HepG2 (cell line): ENCODE results near the gene NBEAL2. TPM values are rescaled to one million over a fixed set of nuclear protein-coding genes. Genes with fewer than 3 reads are reported as not detected.

Experiments
- ATAC-seq: fragments of 200-7000 bp; cut with Tn5 transposase; 3 replicates; pipeline ENCODE4 v1.9.1; 2020; ENCODE audit warnings: mild to moderate bottlenecking, moderate library complexity
- BruUV-seq: library from RNA; stranded (reverse); fragments of 400-500 nt; replicated peaks from 2 replicates; lab custom pipeline; 2021; lab: Mats Ljungman, UMichigan
- CTCF ChIA-PET: fragments of 300-600 bp; formaldehyde crosslinking; extraction: SDS; loops from one replicate; lab custom pipeline; 2021; ENCODE audit warnings: low total read pairs, inconsistent platforms, low intra/inter-chr PET ratio; lab: Yijun Ruan, JAX
- POLR2A ChIA-PET: fragments of 350-600 bp; sonication (Branson Sonifier 250); formaldehyde crosslinking; loops from one replicate; lab custom pipeline; 2020; ENCODE audit warnings: antibody characterized with exemption, inconsistent platforms; lab: Yijun Ruan, JAX
- DNase-seq: peaks from one replicate; pipeline ENCODE4 v3.0.0-alpha.2; 2015; ENCODE audit warnings: low spot score
- FAIRE-seq: peaks from 3 replicates; lab custom pipeline; 2011; peaks lifted over from hg19 to GRCh38; lab: Jason Lieb, UNC
- H2AFZ ChIP-seq: one replicate; pipeline ENCODE4 v1.6.1; 2011; ENCODE audit warnings: low read length, inconsistent platforms
- H3K27ac ChIP-seq: fragments of 300-600 bp; 3 replicates; pipeline ENCODE4 v1.8.0; 2011; ENCODE audit warnings: mixed run types, mild to moderate bottlenecking, mixed read lengths, low read length, inconsistent platforms; ENCODE audit not compliant: insufficient read depth; ENCODE audit errors: extremely low read length
- H3K27me3 ChIP-seq, 2 experiments: fragments of 200-600 bp in 1 of 2; 2 replicates in 1 of 2; 3 replicates in 1 of 2; pipeline versions ENCODE4 v1.6.0 to v1.8.0; 2011; ENCODE audit warnings: low read length in 2 of 2, mild to moderate bottlenecking in 2 of 2, moderate library complexity in 2 of 2, inconsistent platforms in 1 of 2; ENCODE audit not compliant: insufficient read depth in 2 of 2, control insufficient read depth in 1 of 2
- H3K36me3 ChIP-seq, 2 experiments: fragments of 200-600 bp in 1 of 2; replicated peaks in 1 of 2; 2 replicates in 1 of 2; 3 replicates in 1 of 2; pipeline versions ENCODE4 v1.5.1 to v1.8.0; 2011; ENCODE audit warnings: low read length in 2 of 2, inconsistent platforms in 1 of 2; ENCODE audit not compliant: insufficient read depth in 2 of 2, control insufficient read depth in 1 of 2
- H3K4me1 ChIP-seq: 2 replicates; pipeline ENCODE4 v1.5.1; 2012; ENCODE audit warnings: low read length, inconsistent platforms; ENCODE audit not compliant: insufficient read depth
- H3K4me2 ChIP-seq: 2 replicates; pipeline ENCODE4 v1.6.0; 2011; ENCODE audit warnings: low read depth, low read length, inconsistent platforms
- H3K4me3 ChIP-seq, 3 experiments: fragments of 200-600 bp in 1 of 3; sonication (generic), shearing (Covaris generic) in 1 of 3; replicated peaks in 1 of 3; 2 replicates each; pipeline ENCODE4 v1.5.1; 2011 to 2016; ENCODE audit warnings: low read length in 3 of 3, inconsistent platforms in 2 of 3, low read depth in 2 of 3, mild to moderate bottlenecking in 2 of 3, control low read depth in 1 of 3, mixed read lengths in 1 of 3; ENCODE audit not compliant: insufficient read depth in 1 of 3
- H3K79me2 ChIP-seq: one replicate; pipeline ENCODE4 v1.6.1; 2011; ENCODE audit warnings: low read length, inconsistent platforms; ENCODE audit not compliant: insufficient read depth
- H3K9ac ChIP-seq: 2 replicates; pipeline ENCODE4 v1.6.0; 2011; ENCODE audit warnings: mild to moderate bottlenecking, low read depth, low read length, inconsistent platforms; ENCODE audit not compliant: insufficient read depth
- H3K9me3 ChIP-seq: 2 replicates; pipeline ENCODE4 v1.5.1; 2012; ENCODE audit warnings: mild to moderate bottlenecking, low read length
- H4K20me1 ChIP-seq: 2 replicates; pipeline ENCODE4 v1.6.0; 2011; ENCODE audit warnings: inconsistent platforms, mild to moderate bottlenecking, low read length, moderate library complexity; ENCODE audit not compliant: insufficient read depth
- ARID2 ChIP-seq: sonication (generic); formaldehyde crosslinking; IDR thresholded peaks from 2 replicates; pipeline ENCODE4 v1.8.1; 2022; ENCODE audit warnings: mild to moderate bottlenecking, missing genetic modification reagents, borderline replicate concordance
- ELF3 ChIP-seq: IDR thresholded peaks from 2 replicates; pipeline ENCODE4 v1.6.1; 2016; ENCODE audit warnings: missing genetic modification reagents, missing compliant biosample characterization
- MYC ChIP-seq: sonication (generic); formaldehyde crosslinking; IDR thresholded peaks from 2 replicates; pipeline ENCODE4 v1.9.0; 2021; ENCODE audit warnings: missing genetic modification reagents, borderline replicate concordance
- RBFOX2 ChIP-seq: fragments of 200-400 bp; formaldehyde crosslinking; IDR thresholded peaks from 2 replicates; pipeline ENCODE4 v1.6.1; 2017; ENCODE audit warnings: low read depth, mild to moderate bottlenecking, low read length
- SNRNP70 ChIP-seq: fragments of 200-400 bp; formaldehyde crosslinking; IDR thresholded peaks from 2 replicates; pipeline ENCODE4 v1.6.1; 2017; ENCODE audit warnings: mild to moderate bottlenecking, low read depth, low read length, moderate library complexity
- ZFX ChIP-seq: sonication (generic); formaldehyde crosslinking; IDR thresholded peaks from 2 replicates; pipeline ENCODE4 v1.4.0; 2020; ENCODE audit warnings: mild to moderate bottlenecking, low read depth, missing genetic modification reagents, moderate library complexity
- ZNF605 ChIP-seq: sonication (generic); formaldehyde crosslinking; IDR thresholded peaks from 2 replicates; pipeline ENCODE4 v1.8.0; 2022; ENCODE audit warnings: mild to moderate bottlenecking, missing genetic modification reagents
- WGBS: methylation state at CpG from one replicate; pipeline ENCODE4 v1.1.6; 2017; ENCODE audit warnings: low lambda C conversion rate; 5-methylcytosine and 5-hydroxymethylcytosine counted together
- in situ Hi-C: cut with HindIII; loops from 2 replicates; pipeline ENCODE4 v1.10.0; 2017; ENCODE audit warnings: low pct_unique_long_range_greater_than_20kb; ENCODE audit not compliant: extremely low pct_ligation_motif_present
- intact Hi-C: fragments of 100-400 bp; cut with micrococcal nuclease; formaldehyde crosslinking; loops from one replicate; pipeline ENCODE4 v1.10.0; 2022; ENCODE audit not compliant: unreplicated experiment
- polyA plus RNA-seq, 8 experiments: library from polyadenylated mRNA; depleted of rRNA in 3 of 8; stranded (reverse) in 7 of 8; unstranded in 1 of 8; fragments of >200 nt; fragmentation: Illumina TruSeq in 4 of 8; extraction: Trizol in 4 of 8; gene quantifications; 2 replicates each; pipeline versions ENCODE4 v1.2.1 to v1.2.3, GENCODE V29; 2011 to 2016; ENCODE audit warnings: low read depth in 4 of 8, missing spikeins in 1 of 8, mixed read lengths in 1 of 8; ENCODE audit not compliant: insufficient read depth in 1 of 8
- total RNA-seq, 5 experiments: library from RNA; depleted of rRNA; stranded (reverse); fragments of >200 nt; fragmentation: Illumina TruSeq; extraction: Trizol; gene quantifications; 2 replicates each; pipeline ENCODE4 v1.2.3, GENCODE V29; 2016; ENCODE audit warnings: low read depth in 1 of 5
- TF ChIP-seq, protein P1 (sequence below): sonication (generic); formaldehyde crosslinking; IDR thresholded peaks from 2 replicates; pipeline ENCODE4 v1.5.1; 2020; ENCODE audit warnings: mild to moderate bottlenecking, missing genetic modification reagents, moderate library complexity
- TF ChIP-seq, protein P2 (sequence below): sonication (generic); formaldehyde crosslinking; IDR thresholded peaks from 2 replicates; pipeline ENCODE4 v1.4.0; 2020; ENCODE audit warnings: low read depth, mild to moderate bottlenecking, missing genetic modification reagents

The NBEAL2 gene
- total and polyA plus RNA-seq, 2 of the 13 experiments (the other 11 are each of a cell fraction or from before 2014, with no cell fraction given), result 9.7 to 12.4 TPM

DNA sequence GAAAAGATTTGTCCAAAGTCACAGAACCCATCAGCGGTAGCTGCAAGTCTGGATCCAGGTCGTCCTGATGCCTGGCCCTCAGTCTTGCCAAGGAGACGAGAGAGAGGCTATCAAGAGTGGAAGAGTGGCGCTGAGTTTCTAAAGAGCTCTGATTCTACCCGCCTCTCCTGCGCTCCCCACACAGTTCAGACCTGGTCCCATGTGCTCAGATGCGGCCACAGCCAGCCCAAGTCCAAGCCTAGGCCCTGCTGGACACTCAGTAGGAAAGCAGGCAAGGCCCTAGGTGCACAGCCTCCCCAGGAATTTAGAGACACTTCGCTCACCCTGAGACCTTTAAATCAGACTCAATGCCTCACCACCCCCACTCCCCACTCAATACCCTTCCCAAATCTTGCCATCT is 35.3 kb upstream of the NBEAL2 start:
- no peak for FAIRE-seq
- CTCF ChIA-PET, result no interaction called here
- DNase-seq, result peak; percentile 39
- peak; percentile 75 for ATAC-seq
- intact Hi-C loops, result loop anchor here (1.0 kb wide), 1 partner anchor 26 kb away; no protein-coding TSS in a partner anchor
- H3K4me2 ChIP-seq, result peak overlapping the region; percentile 71
- TF ChIP-seq ZNF605 (CRISPR knock-in tag), result 0 out of 2 replicates have a peak, but pooled peaks have one; percentile 33
- TF ChIP-seq RBFOX2, result 0 out of 2 replicates have a peak, but pooled peaks have one; percentile 6
- TF ChIP-seq, protein P1, sequence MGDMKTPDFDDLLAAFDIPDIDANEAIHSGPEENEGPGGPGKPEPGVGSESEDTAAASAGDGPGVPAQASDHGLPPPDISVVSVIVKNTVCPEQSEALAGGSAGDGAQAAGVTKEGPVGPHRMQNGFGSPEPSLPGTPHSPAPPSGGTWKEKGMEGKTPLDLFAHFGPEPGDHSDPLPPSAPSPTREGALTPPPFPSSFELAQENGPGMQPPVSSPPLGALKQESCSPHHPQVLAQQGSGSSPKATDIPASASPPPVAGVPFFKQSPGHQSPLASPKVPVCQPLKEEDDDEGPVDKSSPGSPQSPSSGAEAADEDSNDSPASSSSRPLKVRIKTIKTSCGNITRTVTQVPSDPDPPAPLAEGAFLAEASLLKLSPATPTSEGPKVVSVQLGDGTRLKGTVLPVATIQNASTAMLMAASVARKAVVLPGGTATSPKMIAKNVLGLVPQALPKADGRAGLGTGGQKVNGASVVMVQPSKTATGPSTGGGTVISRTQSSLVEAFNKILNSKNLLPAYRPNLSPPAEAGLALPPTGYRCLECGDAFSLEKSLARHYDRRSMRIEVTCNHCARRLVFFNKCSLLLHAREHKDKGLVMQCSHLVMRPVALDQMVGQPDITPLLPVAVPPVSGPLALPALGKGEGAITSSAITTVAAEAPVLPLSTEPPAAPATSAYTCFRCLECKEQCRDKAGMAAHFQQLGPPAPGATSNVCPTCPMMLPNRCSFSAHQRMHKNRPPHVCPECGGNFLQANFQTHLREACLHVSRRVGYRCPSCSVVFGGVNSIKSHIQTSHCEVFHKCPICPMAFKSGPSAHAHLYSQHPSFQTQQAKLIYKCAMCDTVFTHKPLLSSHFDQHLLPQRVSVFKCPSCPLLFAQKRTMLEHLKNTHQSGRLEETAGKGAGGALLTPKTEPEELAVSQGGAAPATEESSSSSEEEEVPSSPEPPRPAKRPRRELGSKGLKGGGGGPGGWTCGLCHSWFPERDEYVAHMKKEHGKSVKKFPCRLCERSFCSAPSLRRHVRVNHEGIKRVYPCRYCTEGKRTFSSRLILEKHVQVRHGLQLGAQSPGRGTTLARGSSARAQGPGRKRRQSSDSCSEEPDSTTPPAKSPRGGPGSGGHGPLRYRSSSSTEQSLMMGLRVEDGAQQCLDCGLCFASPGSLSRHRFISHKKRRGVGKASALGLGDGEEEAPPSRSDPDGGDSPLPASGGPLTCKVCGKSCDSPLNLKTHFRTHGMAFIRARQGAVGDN, result peak; percentile 70
- TF ChIP-seq ARID2 (CRISPR knock-in tag), result peak; percentile 56; the same call in 1 of the 2 replicates
- TF ChIP-seq ELF3, result peak; percentile 3; the same call in 1 of the 2 replicates
- TF ChIP-seq SNRNP70, result no peak
- peak; percentile 14; the same call in 1 of the 2 replicates for TF ChIP-seq ZFX (CRISPR knock-in tag)
- 0 out of 2 replicates have a peak, but pooled peaks have one; percentile 31 for TF ChIP-seq MYC
- TF ChIP-seq, protein P2, sequence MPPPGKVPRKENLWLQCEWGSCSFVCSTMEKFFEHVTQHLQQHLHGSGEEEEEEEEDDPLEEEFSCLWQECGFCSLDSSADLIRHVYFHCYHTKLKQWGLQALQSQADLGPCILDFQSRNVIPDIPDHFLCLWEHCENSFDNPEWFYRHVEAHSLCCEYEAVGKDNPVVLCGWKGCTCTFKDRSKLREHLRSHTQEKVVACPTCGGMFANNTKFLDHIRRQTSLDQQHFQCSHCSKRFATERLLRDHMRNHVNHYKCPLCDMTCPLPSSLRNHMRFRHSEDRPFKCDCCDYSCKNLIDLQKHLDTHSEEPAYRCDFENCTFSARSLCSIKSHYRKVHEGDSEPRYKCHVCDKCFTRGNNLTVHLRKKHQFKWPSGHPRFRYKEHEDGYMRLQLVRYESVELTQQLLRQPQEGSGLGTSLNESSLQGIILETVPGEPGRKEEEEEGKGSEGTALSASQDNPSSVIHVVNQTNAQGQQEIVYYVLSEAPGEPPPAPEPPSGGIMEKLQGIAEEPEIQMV (CRISPR knock-in tag), result no peak
- TF ChIP-seq, all 625 proteins: peak for 7
- H3K79me2 ChIP-seq, result peaks cover 75% of the 10 kb centered on the region
- H3K4me3 ChIP-seq, result peak overlapping the region in 1 of 3 experiments; percentile 27; a peak in 2 of 6 replicates
- 19% methylated on average over 4 of the region's 8 CpGs for WGBS
- peaks cover 32% of the 10 kb centered on the region for H4K20me1 ChIP-seq
- peaks cover 6 to 35% of the 10 kb centered on the region in 2 experiments; a peak in 4 of 5 replicates for H3K36me3 ChIP-seq
- peak overlapping the region; percentile 59 for H3K9ac ChIP-seq
- POLR2A ChIA-PET, result interaction anchor here (1.1 to 2.1 kb wide), 7 partner anchors 9 to 38 kb away, joined by 4 to 16 read pairs (median 6); partner anchors contain the start of genes CCDC12 and NBEAL2
- peaks cover 100% of the 10 kb centered on the region for H3K4me1 ChIP-seq
- H2AFZ ChIP-seq, result no peak overlapping the region
- peak overlapping the region; percentile 73 for H3K27ac ChIP-seq
- H3K27me3 ChIP-seq, result no peaks in the 10 kb centered on the region
- BruUV-seq, result TSS peak; percentile 92
- in situ Hi-C loops, result no loop called here
- no peaks in the 10 kb centered on the region for H3K9me3 ChIP-seq
